Measurements from ENCODE around the gene CTNS. TPM values are rescaled to one million over a fixed set of nuclear protein-coding genes. Genes with fewer than 3 reads are reported as not detected.

Gene CTNS
- total RNA-seq, 1 donor from 2014 or later: 5.9 TPM

GRCh38 chr17:3657588-3657869, 21.0 kb downstream of the CTNS start:
- no peak overlapping the region for H3K4me3 ChIP-seq (ENCODE audit: low read depth, low read length)
- TF ChIP-seq CTCF (conservative IDR thresholded peaks at IDR 0.05; ENCODE audit: low read depth, low read length): no peak
- DNase-seq (ENCODE audit: low read depth): no peak

GRCh38 chr17:3657874-3658783, 21.6 kb downstream of the CTNS start:
- DNase-seq (ENCODE audit: low read depth): no peak
- no peak overlapping the region for H3K4me3 ChIP-seq (ENCODE audit: low read depth, low read length)
- no peak for TF ChIP-seq CTCF (conservative IDR thresholded peaks at IDR 0.05; ENCODE audit: low read depth, low read length)

- no peak for TF ChIP-seq CTCF (conservative IDR thresholded peaks at IDR 0.05; ENCODE audit: low read depth, low read length)
- DNase-seq (ENCODE audit: low read depth): no peak
- H3K4me3 ChIP-seq (ENCODE audit: low read depth, low read length): no peak overlapping the region
Measured at GRCh38 chr17:3658784-3659449, 22.4 kb downstream of the CTNS start.

DNA sequence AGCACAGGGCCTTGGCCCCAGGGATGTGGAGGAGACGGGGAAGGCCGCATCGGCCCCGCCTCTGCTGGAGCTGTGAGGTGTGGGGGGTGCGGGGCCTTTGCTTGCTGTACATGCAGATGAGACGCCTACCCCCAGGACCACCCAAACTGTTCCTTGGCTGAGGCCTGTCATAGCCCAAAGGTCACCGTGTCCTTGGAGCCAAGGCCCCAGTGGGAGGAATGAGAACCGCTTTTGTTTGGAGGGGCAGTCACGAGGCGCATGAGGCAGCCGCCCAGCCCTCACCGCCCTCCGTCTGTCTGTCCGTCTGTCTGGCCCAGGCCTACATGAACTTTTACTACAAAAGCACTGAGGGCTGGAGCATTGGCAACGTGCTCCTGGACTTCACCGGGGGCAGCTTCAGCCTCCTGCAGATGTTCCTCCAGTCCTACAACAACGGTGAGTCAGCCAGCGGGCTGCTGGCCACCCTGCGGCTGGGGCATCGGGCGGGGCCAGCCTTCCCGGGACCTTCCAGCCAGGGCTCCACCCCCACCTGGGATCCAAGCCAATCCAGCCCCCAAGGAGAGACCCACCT, 23.1 kb downstream of the CTNS start:
- no peak for DNase-seq (ENCODE audit: low read depth)
- TF ChIP-seq CTCF (conservative IDR thresholded peaks at IDR 0.05; ENCODE audit: low read depth, low read length): peak; percentile 19

DNA sequence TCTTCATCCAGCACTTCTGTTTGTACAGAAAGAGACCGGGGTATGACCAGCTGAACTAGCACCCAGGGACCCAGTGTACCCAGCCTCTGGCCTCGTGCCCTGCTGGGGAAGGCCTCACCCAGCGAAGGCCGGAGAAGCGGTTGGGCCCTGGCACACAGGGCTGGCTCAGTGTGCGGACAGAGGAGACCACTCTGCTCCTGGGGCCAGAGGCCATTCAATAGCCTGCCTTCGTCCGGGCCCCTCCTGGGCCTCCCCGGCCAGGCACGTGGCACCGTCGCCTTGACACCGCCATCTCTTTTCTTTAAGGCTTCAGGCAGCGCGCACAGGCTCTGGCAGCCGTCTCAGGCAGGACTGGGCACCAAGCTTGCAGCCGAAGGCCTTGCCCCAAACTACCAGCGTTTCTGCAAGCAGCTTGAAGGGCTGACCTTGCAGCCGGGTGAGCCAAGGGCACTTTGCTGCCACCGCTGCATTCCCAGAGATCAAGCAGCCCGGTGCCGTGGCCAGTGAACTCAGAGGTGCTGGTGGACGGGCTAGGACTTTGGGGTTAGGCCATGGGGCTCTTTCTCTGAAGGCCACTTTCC, 23.8 kb downstream of the CTNS start:
- TF ChIP-seq CTCF (conservative IDR thresholded peaks at IDR 0.05; ENCODE audit: low read depth, low read length): no peak
- DNase-seq (ENCODE audit: low read depth): no peak
- H3K4me3 ChIP-seq (ENCODE audit: low read depth, low read length): no peak overlapping the region

More for the DNA sequence above, 23.1 kb downstream of the CTNS start:
- H3K4me3 ChIP-seq (ENCODE audit: low read depth, low read length): no peak overlapping the region

- DNase-seq (ENCODE audit: low read depth): no peak
- no peak overlapping the region for H3K4me3 ChIP-seq (ENCODE audit: low read depth, low read length)
- TF ChIP-seq CTCF (conservative IDR thresholded peaks at IDR 0.05; ENCODE audit: low read depth, low read length): no peak
Measured at GRCh38 chr17:3663102-3664011, 26.8 kb downstream of the CTNS start.
